Vagina (tissue), 2 donors: ENCODE measurements around the gene EEF1AKMT3. TPM values are rescaled to one million over a fixed set of nuclear protein-coding genes. Genes with fewer than 3 reads are reported as not detected.
"Not testable (repeated sequence)": the region's sequence is repeated elsewhere in the genome, so short reads cannot be mapped to it uniquely, and the experiment has no call there.

Experiments
- DNase-seq, 2 donors: peaks; one replicate each; pipeline ENCODE4 v3.0.0-alpha.2; 2017; ENCODE audit errors: extremely low spot score in 2 of 2
- H3K27ac ChIP-seq: fragments of 200-600 bp; sonication (generic); one replicate; pipeline ENCODE4 v1.5.1; 2019
- H3K27me3 ChIP-seq: fragments of 200-600 bp; sonication (generic); one replicate; pipeline ENCODE4 v1.5.1; 2019
- H3K36me3 ChIP-seq, 2 donors: fragments of 200-600 bp; sonication (generic); one replicate each; pipeline ENCODE4 v1.5.1; 2017 to 2019
- H3K4me1 ChIP-seq: fragments of 200-600 bp; sonication (generic); one replicate; pipeline ENCODE4 v1.5.1; 2019
- H3K4me3 ChIP-seq, 2 donors: fragments of 200-600 bp; sonication (generic); 1 replicate in 1 of 2; 2 replicates in 1 of 2; pipeline ENCODE4 v1.5.1; 2016 to 2019
- H3K9me3 ChIP-seq: fragments of 200-600 bp; sonication (generic); one replicate; pipeline ENCODE4 v1.5.1; 2019
- CTCF ChIP-seq, 3 experiments: fragments of 450-650 bp in 2 of 3; fragments of 200-600 bp in 1 of 3; sonication (generic) in 1 of 3; IDR thresholded peaks; one replicate each; pipeline ENCODE4 v1.5.1; 2017 to 2019; ENCODE audit warnings: antibody characterized with exemption in 3 of 3, mild to moderate bottlenecking in 2 of 3, moderate library complexity in 2 of 3
- POLR2A ChIP-seq, 2 donors: fragments of 450-650 bp; IDR thresholded peaks; one replicate each; pipeline ENCODE4 v1.6.1; 2017; ENCODE audit warnings: antibody characterized with exemption in 2 of 2, mild to moderate bottlenecking in 2 of 2, moderate library complexity in 2 of 2
- POLR2AphosphoS5 ChIP-seq, 2 donors: sonication (generic); formaldehyde crosslinking; IDR thresholded peaks; one replicate each; pipeline ENCODE4 v1.9.0; 2017; ENCODE audit warnings: antibody characterized with exemption in 2 of 2, mild to moderate bottlenecking in 2 of 2, low read depth in 1 of 2; ENCODE audit not compliant: insufficient read depth in 1 of 2
- intact Hi-C: fragments of 100-400 bp; cut with DNase I; formaldehyde crosslinking; loops from one replicate; pipeline ENCODE4 v1.15.1; 2023
- total RNA-seq: library from RNA; depleted of rRNA; stranded (reverse); fragments of >200 nt; gene quantifications from one replicate; pipeline ENCODE4 v1.2.3, GENCODE V29; 2016

EEF1AKMT3 gene
- total RNA-seq, 1 donor from 2014 or later, result 9.3 TPM

- Histone ChIP-seq H3K36me3 (peaks cover 0 to 7% of the 10 kb centered on the region in 2 donors), H3K4me1 (peaks cover 37% of the 10 kb centered on the region), H3K27me3 (peaks cover 2% of the 10 kb centered on the region), H3K4me3 (no peak overlapping the region), H3K9me3 (no peaks in the 10 kb centered on the region), H3K27ac (no peak overlapping the region)
- TF ChIP-seq POLR2A (IDR thresholded peaks at IDR 0.05) (no peak), CTCF (IDR thresholded peaks at IDR 0.05) (no peak), POLR2AphosphoS5 (IDR thresholded peaks at IDR 0.05; ENCODE audit: insufficient read depth in 1 of 2, low read depth in 1 of 2) (no peak)
- DNase-seq, result no peak
- intact Hi-C loops, result loop anchor here (10.0 kb wide), 1 partner anchor 64 kb away; no protein-coding TSS in a partner anchor
Observed at GRCh38 chr12:57770734-57771133, 1.7 kb upstream of the EEF1AKMT3 start.

- no peak for DNase-seq
- peak overlapping the region; percentile 88 for H3K27ac ChIP-seq
- H3K9me3 ChIP-seq, result no peaks in the 10 kb centered on the region
- intact Hi-C loops, result loop anchor here (10.0 kb wide), 1 partner anchor 63 kb away; no protein-coding TSS in a partner anchor
- H3K36me3 ChIP-seq, result peaks cover 0 to 7% of the 10 kb centered on the region in 2 donors
- TF ChIP-seq POLR2A (IDR thresholded peaks at IDR 0.05), result no peak
- no peak for TF ChIP-seq CTCF (IDR thresholded peaks at IDR 0.05)
- TF ChIP-seq POLR2AphosphoS5 (IDR thresholded peaks at IDR 0.05; ENCODE audit: insufficient read depth in 1 of 2, low read depth in 1 of 2), result no peak
- H3K27me3 ChIP-seq, result no peaks in the 10 kb centered on the region
- H3K4me1 ChIP-seq, result peaks cover 30% of the 10 kb centered on the region
- peak overlapping the region; percentile 81 to 96 for H3K4me3 ChIP-seq
Observed at GRCh38 chr12:57771236-57771872, 1.1 kb upstream of the EEF1AKMT3 start.

- Histone ChIP-seq H3K27me3 (no peaks in the 10 kb centered on the region), H3K9me3 (no peaks in the 10 kb centered on the region), H3K36me3 (peaks cover 0 to 7% of the 10 kb centered on the region in 2 donors), H3K27ac (peak within 1 kb of the TSS; percentile 88), H3K4me3 (peak within 1 kb of the TSS; percentile 81 to 96), H3K4me1 (peaks cover 24% of the 10 kb centered on the region)
- DNase-seq, result peak in 1 of 2 donors; percentile 97
- intact Hi-C loops, result loop anchor here (10.0 kb wide), 1 partner anchor 63 kb away; no protein-coding TSS in a partner anchor
- TF ChIP-seq POLR2A (IDR thresholded peaks at IDR 0.05) (no peak), POLR2AphosphoS5 (IDR thresholded peaks at IDR 0.05; ENCODE audit: insufficient read depth in 1 of 2, low read depth in 1 of 2) (peak; percentile 86 to 87), CTCF (IDR thresholded peaks at IDR 0.05) (peak in 2 of 3 experiments; percentile 4 to 19)
Observed at GRCh38 chr12:57771873-57772428, 463 bp upstream of the EEF1AKMT3 start, which contains the start of gene METTL1. Gene METTL1 (minus strand): TSS chr12:57772105. CDS start chr12:57772083, 22 bp downstream.

GRCh38 chr12:57774634-57775033, 2.2 kb downstream of the EEF1AKMT3 start:
- DNase-seq, H3K27me3 ChIP-seq, H3K27ac ChIP-seq, H3K9me3 ChIP-seq, H3K4me3 ChIP-seq, H3K36me3 ChIP-seq: not testable (repeated sequence)
- intact Hi-C loops, result loop anchor here (10.0 kb wide), 1 partner anchor 60 kb away; no protein-coding TSS in a partner anchor
- H3K4me1 ChIP-seq, result peaks cover 22% of the 10 kb centered on the region

GRCh38 chr12:57775044-57775443, 2.6 kb downstream of the EEF1AKMT3 start:
- H3K4me1 ChIP-seq, result peaks cover 22% of the 10 kb centered on the region
- no peaks in the 10 kb centered on the region for H3K36me3 ChIP-seq
- TF ChIP-seq POLR2AphosphoS5 (IDR thresholded peaks at IDR 0.05; ENCODE audit: insufficient read depth in 1 of 2, low read depth in 1 of 2), result no peak
- no peak for TF ChIP-seq POLR2A (IDR thresholded peaks at IDR 0.05)
- no peaks in the 10 kb centered on the region for H3K27me3 ChIP-seq
- H3K4me3 ChIP-seq, result no peak overlapping the region
- no peak for DNase-seq
- no peak overlapping the region for H3K27ac ChIP-seq
- intact Hi-C loops, result loop anchor here (10.0 kb wide), 1 partner anchor 60 kb away; no protein-coding TSS in a partner anchor
- no peaks in the 10 kb centered on the region for H3K9me3 ChIP-seq
